Measurements from ENCODE around the gene AUTS2. TPM values are rescaled to one million over a fixed set of nuclear protein-coding genes. Genes with fewer than 3 reads are reported as not detected.

AUTS2 gene
- total RNA-seq, 1 experiment from 2014 or later: 42.1 TPM

DNA sequence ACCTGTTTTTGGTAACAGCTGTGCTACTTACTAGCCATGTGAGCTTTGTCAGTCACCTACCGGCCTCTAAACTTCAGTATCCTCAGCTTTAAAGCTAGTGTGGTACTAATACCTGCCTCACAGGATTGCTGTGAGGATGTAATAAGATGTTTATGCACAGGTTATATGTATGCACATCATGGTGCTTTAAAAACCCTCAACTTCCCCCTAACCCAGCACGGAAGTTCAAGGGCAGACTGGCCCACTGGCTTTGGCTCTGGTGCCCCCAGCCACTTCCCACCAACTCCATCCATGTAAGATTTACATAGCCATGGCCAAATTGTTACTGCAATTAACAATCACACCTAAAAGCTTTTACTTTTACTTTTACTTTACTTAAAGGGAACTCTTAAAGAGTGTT is 857.6 kb downstream of the AUTS2 start:
- H3K27ac ChIP-seq (ENCODE audit: low read depth, low read length, poor library complexity, severe bottlenecking): no peak overlapping the region
- CTCF ChIA-PET: no interaction called here

GRCh38 chr7:70456719-70457118 is 858.4 kb downstream of the AUTS2 start:
- intact Hi-C loops (cut with micrococcal nuclease; ENCODE audit: unreplicated experiment): loop anchor here (10.0 kb wide), 1 partner anchor 152 kb away; no protein-coding TSS in a partner anchor
- no peak overlapping the region for H3K4me3 ChIP-seq (ENCODE audit: low read depth, low read length, poor library complexity, severe bottlenecking)
- DNase-seq (ENCODE audit: low spot score): no peak
- no peaks in the 10 kb centered on the region for H3K27me3 ChIP-seq (replicated peaks; ENCODE audit: insufficient read depth, low read depth, low read length, poor library complexity)
- ChIA-PET POLR2A (ENCODE audit: low non-redundant PET) (no interaction called here), CTCF (no interaction called here)
- H3K36me3 ChIP-seq (ENCODE audit: insufficient read depth, low read length, poor library complexity, severe bottlenecking): no peaks in the 10 kb centered on the region
- H3K27ac ChIP-seq (ENCODE audit: low read depth, low read length, poor library complexity, severe bottlenecking): no peak overlapping the region
- H3K4me1 ChIP-seq (ENCODE audit: insufficient read depth, low read length, poor library complexity, severe bottlenecking): no peaks in the 10 kb centered on the region
- H3K9me3 ChIP-seq (ENCODE audit: low read depth, low read length, poor library complexity, severe bottlenecking): no peaks in the 10 kb centered on the region
- no TSS peak for BruUV-seq (replicated peaks)
- TF ChIP-seq CTCF (conservative IDR thresholded peaks at IDR 0.05; ENCODE audit: low read depth, low read length): no peak
- TF ChIP-seq EZH2 (IDR thresholded peaks at IDR 0.05; ENCODE audit: borderline replicate concordance, low read depth, low read length, poor library complexity, severe bottlenecking): no peak

More for the DNA sequence above, 857.6 kb downstream of the AUTS2 start:
- no peaks in the 10 kb centered on the region for H3K27me3 ChIP-seq (replicated peaks; ENCODE audit: insufficient read depth, low read depth, low read length, poor library complexity)
- TF ChIP-seq EZH2 (IDR thresholded peaks at IDR 0.05; ENCODE audit: borderline replicate concordance, low read depth, low read length, poor library complexity, severe bottlenecking) (no peak), CTCF (conservative IDR thresholded peaks at IDR 0.05; ENCODE audit: low read depth, low read length) (no peak)
- H3K4me3 ChIP-seq (ENCODE audit: low read depth, low read length, poor library complexity, severe bottlenecking): no peak overlapping the region
- H3K36me3 ChIP-seq (ENCODE audit: insufficient read depth, low read length, poor library complexity, severe bottlenecking): no peaks in the 10 kb centered on the region
- POLR2A ChIA-PET (ENCODE audit: low non-redundant PET): no interaction called here
- H3K9me3 ChIP-seq (ENCODE audit: low read depth, low read length, poor library complexity, severe bottlenecking): no peaks in the 10 kb centered on the region
- intact Hi-C loops (cut with micrococcal nuclease; ENCODE audit: unreplicated experiment): loop anchor here (10.0 kb wide), 1 partner anchor 151 kb away; no protein-coding TSS in a partner anchor
- no TSS peak for BruUV-seq (replicated peaks)
- DNase-seq (ENCODE audit: low spot score): no peak
- no peaks in the 10 kb centered on the region for H3K4me1 ChIP-seq (ENCODE audit: insufficient read depth, low read length, poor library complexity, severe bottlenecking)

GRCh38 chr7:70457482-70457881 is 859.2 kb downstream of the AUTS2 start:
- CTCF ChIA-PET: no interaction called here
- Histone ChIP-seq H3K4me1 (ENCODE audit: insufficient read depth, low read length, poor library complexity, severe bottlenecking) (no peaks in the 10 kb centered on the region), H3K27me3 (replicated peaks; ENCODE audit: insufficient read depth, low read depth, low read length, poor library complexity) (no peaks in the 10 kb centered on the region), H3K36me3 (ENCODE audit: insufficient read depth, low read length, poor library complexity, severe bottlenecking) (no peaks in the 10 kb centered on the region), H3K4me3 (ENCODE audit: low read depth, low read length, poor library complexity, severe bottlenecking) (no peak overlapping the region), H3K9me3 (ENCODE audit: low read depth, low read length, poor library complexity, severe bottlenecking) (no peaks in the 10 kb centered on the region), H3K27ac (ENCODE audit: low read depth, low read length, poor library complexity, severe bottlenecking) (no peak overlapping the region)
- BruUV-seq (replicated peaks): no TSS peak
- POLR2A ChIA-PET (ENCODE audit: low non-redundant PET): no interaction called here
- DNase-seq (ENCODE audit: low spot score): no peak
- TF ChIP-seq EZH2 (IDR thresholded peaks at IDR 0.05; ENCODE audit: borderline replicate concordance, low read depth, low read length, poor library complexity, severe bottlenecking) (no peak), CTCF (conservative IDR thresholded peaks at IDR 0.05; ENCODE audit: low read depth, low read length) (no peak)
- intact Hi-C loops (cut with micrococcal nuclease; ENCODE audit: unreplicated experiment): loop anchor here (10.0 kb wide), 1 partner anchor 153 kb away; no protein-coding TSS in a partner anchor

Measured in A673 (cell line).